HL-60 (cell line): Measurements from ENCODE around the gene SIGMAR1.
"Not testable (repeated sequence)": the region's sequence is repeated elsewhere in the genome, so short reads cannot be mapped to it uniquely, and the experiment has no call there.

Source experiments
- DNase-seq, 2 experiments: peaks; one replicate each; pipeline ENCODE4 v3.0.0-alpha.2; 2010 to 2020; ENCODE audit warnings: low read depth in 1 of 2, low spot score in 1 of 2
- H3K27ac ChIP-seq: fragments of 250-450 bp; sonication (Bioruptor Pico); replicated peaks from 2 replicates; pipeline ENCODE4 v1.5.1; 2020; ENCODE audit warnings: mild to moderate bottlenecking, moderate library complexity
- H3K27me3 ChIP-seq: fragments of 250-450 bp; sonication (Bioruptor Pico); 2 replicates; pipeline ENCODE4 v1.5.1; 2021; ENCODE audit warnings: mild to moderate bottlenecking, moderate library complexity; ENCODE audit not compliant: insufficient read depth, poor library complexity, severe bottlenecking
- H3K4me3 ChIP-seq: replicated peaks from 2 replicates; pipeline ENCODE4 v1.5.1; 2011; ENCODE audit warnings: mild to moderate bottlenecking, control low read depth, low read length; ENCODE audit not compliant: insufficient read depth
- GABPA ChIP-seq: IDR thresholded peaks from 2 replicates; pipeline ENCODE4 v1.6.1; 2012; ENCODE audit warnings: low read depth
- POLR2AphosphoS5 ChIP-seq: IDR thresholded peaks from 2 replicates; pipeline ENCODE4 v1.6.1; 2012; ENCODE audit warnings: low read depth
- SPI1 ChIP-seq: IDR thresholded peaks from 2 replicates; pipeline ENCODE4 v1.6.1; 2012; ENCODE audit warnings: low read depth, mild to moderate bottlenecking, borderline replicate concordance
- TF ChIP-seq, protein P1 (sequence below): IDR thresholded peaks from 2 replicates; pipeline ENCODE4 v1.6.1; 2012; ENCODE audit warnings: low read depth; ENCODE audit not compliant: insufficient replicate concordance
- TF ChIP-seq, protein P2 (sequence below): IDR thresholded peaks from one replicate; pipeline ENCODE4 v1.5.1; 2011; ENCODE audit warnings: low read length, control low read depth, inconsistent platforms; ENCODE audit not compliant: insufficient read depth

SIGMAR1 gene

DNA sequence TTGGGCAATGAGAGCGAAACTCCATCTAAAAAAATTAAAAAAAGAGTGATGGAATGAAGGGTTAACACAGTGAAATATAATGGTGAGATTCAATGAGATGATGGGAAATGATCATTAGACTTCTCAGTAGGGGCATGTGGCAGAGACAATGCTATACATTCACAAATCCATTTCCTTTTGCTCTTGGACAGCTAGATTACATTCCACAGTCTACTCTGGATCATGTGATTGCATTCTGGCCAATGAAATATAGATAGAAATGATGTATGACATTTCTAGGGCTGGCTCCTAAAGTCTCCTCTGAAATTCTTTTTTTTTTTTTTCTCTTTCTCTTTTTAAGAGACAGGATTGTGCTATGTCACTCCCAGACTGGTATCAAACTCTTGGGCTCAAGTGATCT is 5.1 kb upstream of the SIGMAR1 start:
- Histone ChIP-seq H3K27me3 (no peaks in the 10 kb centered on the region), H3K27ac (no peak overlapping the region), H3K4me3 (no peak overlapping the region)
- DNase-seq = no peak
- no peak for TF ChIP-seq SPI1
- no peak for TF ChIP-seq GABPA
- TF ChIP-seq, protein P1, sequence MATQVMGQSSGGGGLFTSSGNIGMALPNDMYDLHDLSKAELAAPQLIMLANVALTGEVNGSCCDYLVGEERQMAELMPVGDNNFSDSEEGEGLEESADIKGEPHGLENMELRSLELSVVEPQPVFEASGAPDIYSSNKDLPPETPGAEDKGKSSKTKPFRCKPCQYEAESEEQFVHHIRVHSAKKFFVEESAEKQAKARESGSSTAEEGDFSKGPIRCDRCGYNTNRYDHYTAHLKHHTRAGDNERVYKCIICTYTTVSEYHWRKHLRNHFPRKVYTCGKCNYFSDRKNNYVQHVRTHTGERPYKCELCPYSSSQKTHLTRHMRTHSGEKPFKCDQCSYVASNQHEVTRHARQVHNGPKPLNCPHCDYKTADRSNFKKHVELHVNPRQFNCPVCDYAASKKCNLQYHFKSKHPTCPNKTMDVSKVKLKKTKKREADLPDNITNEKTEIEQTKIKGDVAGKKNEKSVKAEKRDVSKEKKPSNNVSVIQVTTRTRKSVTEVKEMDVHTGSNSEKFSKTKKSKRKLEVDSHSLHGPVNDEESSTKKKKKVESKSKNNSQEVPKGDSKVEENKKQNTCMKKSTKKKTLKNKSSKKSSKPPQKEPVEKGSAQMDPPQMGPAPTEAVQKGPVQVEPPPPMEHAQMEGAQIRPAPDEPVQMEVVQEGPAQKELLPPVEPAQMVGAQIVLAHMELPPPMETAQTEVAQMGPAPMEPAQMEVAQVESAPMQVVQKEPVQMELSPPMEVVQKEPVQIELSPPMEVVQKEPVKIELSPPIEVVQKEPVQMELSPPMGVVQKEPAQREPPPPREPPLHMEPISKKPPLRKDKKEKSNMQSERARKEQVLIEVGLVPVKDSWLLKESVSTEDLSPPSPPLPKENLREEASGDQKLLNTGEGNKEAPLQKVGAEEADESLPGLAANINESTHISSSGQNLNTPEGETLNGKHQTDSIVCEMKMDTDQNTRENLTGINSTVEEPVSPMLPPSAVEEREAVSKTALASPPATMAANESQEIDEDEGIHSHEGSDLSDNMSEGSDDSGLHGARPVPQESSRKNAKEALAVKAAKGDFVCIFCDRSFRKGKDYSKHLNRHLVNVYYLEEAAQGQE = no peak
- TF ChIP-seq, protein P2, sequence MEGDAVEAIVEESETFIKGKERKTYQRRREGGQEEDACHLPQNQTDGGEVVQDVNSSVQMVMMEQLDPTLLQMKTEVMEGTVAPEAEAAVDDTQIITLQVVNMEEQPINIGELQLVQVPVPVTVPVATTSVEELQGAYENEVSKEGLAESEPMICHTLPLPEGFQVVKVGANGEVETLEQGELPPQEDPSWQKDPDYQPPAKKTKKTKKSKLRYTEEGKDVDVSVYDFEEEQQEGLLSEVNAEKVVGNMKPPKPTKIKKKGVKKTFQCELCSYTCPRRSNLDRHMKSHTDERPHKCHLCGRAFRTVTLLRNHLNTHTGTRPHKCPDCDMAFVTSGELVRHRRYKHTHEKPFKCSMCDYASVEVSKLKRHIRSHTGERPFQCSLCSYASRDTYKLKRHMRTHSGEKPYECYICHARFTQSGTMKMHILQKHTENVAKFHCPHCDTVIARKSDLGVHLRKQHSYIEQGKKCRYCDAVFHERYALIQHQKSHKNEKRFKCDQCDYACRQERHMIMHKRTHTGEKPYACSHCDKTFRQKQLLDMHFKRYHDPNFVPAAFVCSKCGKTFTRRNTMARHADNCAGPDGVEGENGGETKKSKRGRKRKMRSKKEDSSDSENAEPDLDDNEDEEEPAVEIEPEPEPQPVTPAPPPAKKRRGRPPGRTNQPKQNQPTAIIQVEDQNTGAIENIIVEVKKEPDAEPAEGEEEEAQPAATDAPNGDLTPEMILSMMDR = no peak

DNA sequence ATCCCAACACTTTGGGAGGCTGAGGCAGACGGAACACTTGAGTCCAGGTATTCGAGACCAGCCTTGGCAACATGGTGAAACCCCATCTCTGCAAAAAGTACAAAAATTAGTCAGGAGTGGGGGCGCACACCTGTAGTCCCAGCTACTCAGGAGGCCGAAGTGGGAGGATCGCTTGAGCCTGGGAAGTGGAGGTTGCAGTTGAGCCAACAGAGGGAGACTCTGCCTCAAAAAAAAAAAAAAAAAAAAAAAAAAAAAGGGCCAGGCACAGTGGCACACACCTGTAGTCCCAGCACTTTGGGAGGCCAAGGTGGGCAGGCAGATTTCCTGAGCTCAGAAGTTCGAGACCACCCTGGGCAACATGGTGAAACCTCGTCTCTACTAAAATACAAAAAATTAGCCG is 1.7 kb upstream of the SIGMAR1 start:
- H3K27ac ChIP-seq, H3K27me3 ChIP-seq, DNase-seq, H3K4me3 ChIP-seq: not testable (repeated sequence)

DNA sequence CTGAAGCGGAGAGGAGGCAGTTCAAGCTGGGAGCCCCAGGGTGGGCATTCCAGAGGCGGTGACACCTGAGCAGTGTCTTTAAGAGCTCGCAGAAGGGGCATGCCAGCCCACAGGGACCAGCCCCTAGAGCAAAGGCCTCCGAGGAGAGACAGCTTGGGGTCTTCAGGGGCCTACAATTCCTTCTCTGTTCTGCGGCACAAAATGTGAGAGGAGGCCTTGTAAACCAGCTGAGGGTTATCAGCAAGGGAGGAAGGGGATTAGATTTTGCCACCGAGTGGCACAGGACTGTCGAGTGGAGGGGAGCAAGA is 505 bp upstream of the SIGMAR1 start:
- TF ChIP-seq, protein P1 = no peak
- no peak for TF ChIP-seq GABPA
- TF ChIP-seq POLR2AphosphoS5 = no peak
- TF ChIP-seq, protein P2 = no peak
- no peak for TF ChIP-seq SPI1
- DNase-seq = no peak
- Histone ChIP-seq H3K27me3 (no peaks in the 10 kb centered on the region), H3K27ac (peak overlapping the region; percentile 89), H3K4me3 (peak overlapping the region; percentile 56)

DNA sequence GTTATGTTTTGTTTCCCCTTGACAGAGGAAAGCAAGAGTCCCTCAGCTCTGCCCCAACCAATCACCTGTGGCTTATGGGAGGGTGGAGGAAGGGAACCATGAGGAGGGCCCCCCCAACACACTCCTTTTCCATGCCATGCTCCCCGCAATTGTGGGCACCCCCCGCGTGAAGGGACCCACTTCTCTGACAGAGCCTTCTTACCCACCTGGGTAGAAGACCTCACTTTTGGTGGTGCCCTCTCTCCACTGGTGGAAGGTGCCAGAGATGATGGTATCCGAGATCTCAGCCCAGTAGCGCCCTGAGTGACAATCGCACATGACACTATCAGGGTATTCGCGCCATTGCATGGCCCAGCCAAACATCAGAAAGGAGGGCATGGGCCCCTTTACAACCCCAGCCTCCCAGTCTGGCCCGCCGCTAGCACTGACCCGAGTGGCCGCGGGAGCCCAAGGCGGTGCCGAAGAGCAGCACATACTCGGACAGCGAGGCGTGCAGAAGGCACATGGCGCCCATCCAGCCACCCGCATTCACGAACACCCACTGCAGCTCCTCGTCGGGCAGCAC is 714 bp downstream of the SIGMAR1 start:
- no peaks in the 10 kb centered on the region for H3K27me3 ChIP-seq
- H3K27ac ChIP-seq = peak overlapping the region; percentile 89
- no peak for TF ChIP-seq POLR2AphosphoS5
- TF ChIP-seq, protein P2 = no peak
- no peak for TF ChIP-seq GABPA
- TF ChIP-seq, protein P1 = no peak
- TF ChIP-seq SPI1 = no peak
- peak in 1 of 2 experiments; percentile 26 for DNase-seq
- peak overlapping the region; percentile 56 for H3K4me3 ChIP-seq
